HG02852 (cell line): ENCODE results near the gene RAD18.

Experiments
- ATAC-seq: cut with Tn5 transposase; IDR thresholded peaks from one replicate; pipeline ENCODE4 v1.9.1; 2021; ENCODE audit warnings: mild to moderate bottlenecking, moderate library complexity; ENCODE audit not compliant: unreplicated experiment

RAD18 gene

GRCh38 chr3:8900869-8901268 lies 62.4 kb downstream of the RAD18 start:
- no peak for ATAC-seq

GRCh38 chr3:8899876-8900460 lies 63.3 kb downstream of the RAD18 start:
- no peak for ATAC-seq

DNA sequence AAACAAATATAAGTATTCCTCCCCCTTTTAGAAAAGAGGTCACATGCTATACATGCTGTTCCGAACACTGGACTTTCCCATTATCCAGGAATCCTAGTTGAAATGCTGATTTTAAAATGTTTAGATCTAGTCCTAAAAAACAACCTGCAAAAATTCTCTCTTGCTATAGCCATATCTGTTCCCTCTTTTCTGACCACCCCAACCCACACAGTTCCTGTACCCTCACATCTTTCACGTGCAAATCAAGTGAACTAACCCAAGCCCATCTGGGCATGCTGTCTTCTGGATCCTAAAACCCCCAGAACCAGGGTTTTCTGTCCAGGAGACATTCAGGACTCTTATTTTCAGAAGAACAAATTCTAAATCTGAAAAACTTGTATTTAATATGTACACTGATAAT lies 67.4 kb downstream of the RAD18 start:
- no peak for ATAC-seq

GRCh38 chr3:8893001-8893400 lies 70.3 kb downstream of the RAD18 start:
- ATAC-seq = no peak

GRCh38 chr3:8891774-8892173 lies 71.5 kb downstream of the RAD18 start:
- no peak for ATAC-seq

GRCh38 chr3:8891303-8891702 lies 72.0 kb downstream of the RAD18 start:
- no peak for ATAC-seq

- ATAC-seq = no peak
These were observed 74.9 kb downstream of the RAD18 start for GRCh38 chr3:8888301-8888915.

GRCh38 chr3:8887435-8888300 lies 75.6 kb downstream of the RAD18 start:
- ATAC-seq = no peak

DNA sequence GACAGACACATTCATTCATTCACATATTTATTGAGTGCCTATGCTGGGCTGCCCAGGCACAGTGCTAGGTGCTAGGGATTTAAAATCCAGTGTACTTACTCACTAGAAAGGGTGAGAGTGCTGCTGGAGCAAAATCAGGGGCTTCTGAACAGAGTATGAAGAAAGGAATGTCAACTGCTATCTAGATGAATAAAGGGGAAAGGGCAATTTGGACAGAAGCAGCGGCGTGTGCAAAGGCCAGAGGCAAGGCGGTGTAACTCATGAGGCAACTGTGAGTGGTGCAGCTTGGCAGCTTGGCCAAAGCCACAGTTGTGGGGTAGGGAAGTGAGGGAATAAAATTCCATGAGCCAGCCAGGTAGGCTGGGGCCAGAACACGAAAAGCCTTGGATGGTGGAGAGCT lies 76.7 kb downstream of the RAD18 start:
- ATAC-seq = no peak

GRCh38 chr3:8885536-8886316 lies 77.5 kb downstream of the RAD18 start:
- ATAC-seq = no peak

DNA sequence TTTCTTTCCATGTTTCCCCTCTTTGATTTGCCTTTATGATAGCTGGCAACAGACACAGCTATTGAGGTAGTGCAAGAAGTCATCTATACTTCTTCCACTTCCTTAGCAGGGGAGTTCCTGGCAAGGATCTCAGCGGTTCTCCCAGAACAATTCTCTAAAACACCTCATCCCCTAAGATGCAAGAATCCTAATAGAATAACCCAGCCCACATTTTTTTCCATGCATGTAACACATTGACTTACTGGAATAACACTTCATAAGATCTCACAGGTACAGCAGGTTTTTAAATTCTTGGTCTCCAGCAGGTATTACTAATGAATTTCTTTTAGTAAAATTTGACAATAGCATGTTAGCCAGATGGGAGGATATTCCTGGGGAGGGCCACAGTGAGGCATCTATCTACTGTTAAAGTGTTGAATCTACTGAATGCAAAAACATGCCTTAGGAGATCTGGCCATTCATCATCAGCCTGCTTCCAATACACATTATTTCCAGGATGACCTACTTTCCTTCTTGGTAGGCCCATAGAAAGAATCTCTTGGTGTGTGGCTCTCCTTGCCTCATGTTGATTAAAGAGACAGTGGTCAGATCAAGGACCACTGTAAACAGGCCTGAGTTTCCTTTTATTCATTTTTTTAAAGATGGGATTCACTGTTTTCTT lies 78.5 kb downstream of the RAD18 start:
- no peak for ATAC-seq

GRCh38 chr3:8882642-8883041 lies 80.6 kb downstream of the RAD18 start:
- ATAC-seq = peak; percentile 48

- peak; percentile 29 for ATAC-seq
These were observed 81.1 kb downstream of the RAD18 start for GRCh38 chr3:8882171-8882593.

- no peak for ATAC-seq
These were observed 83.8 kb downstream of the RAD18 start for GRCh38 chr3:8879347-8879944.

DNA sequence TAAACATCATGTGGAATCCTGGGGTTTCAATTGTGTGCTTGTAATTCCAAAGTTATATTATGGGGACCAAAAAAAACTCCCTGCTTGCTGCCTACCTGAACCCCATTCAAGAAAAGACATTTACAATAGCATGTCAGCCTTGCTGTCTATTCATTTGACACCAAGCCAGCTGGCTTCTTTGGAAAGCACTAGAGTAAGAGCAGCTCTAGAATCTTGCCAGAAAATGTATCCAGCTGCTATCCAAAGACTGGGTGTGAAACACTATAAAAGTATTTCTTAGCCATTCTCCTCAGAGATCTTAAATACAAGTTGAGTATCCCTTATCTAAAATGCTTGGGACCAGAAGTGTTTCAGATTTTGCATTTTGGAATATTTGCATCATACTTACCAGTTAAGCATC lies 87.4 kb downstream of the RAD18 start:
- ATAC-seq = no peak

DNA sequence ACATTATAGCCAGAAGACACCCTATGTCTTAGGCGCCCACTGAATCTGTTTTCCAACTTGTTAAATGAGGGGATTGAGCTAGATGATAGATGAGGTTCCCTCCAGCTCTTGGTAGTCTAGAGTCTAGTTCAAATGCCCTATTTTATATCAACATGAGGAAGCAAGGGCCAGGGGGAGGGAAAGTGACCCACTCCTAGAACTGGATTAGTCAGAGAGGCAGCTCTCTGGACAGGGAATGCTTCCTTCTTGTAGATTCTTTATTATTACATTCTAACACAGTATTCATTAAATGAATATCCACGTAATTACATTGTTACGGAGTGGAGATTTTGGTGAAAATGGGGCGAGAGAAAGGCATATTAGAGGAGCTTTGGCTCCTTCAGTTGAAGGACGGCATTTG lies 89.5 kb downstream of the RAD18 start:
- ATAC-seq = no peak

GRCh38 chr3:8872261-8872660 lies 91.0 kb downstream of the RAD18 start:
- ATAC-seq = no peak

DNA sequence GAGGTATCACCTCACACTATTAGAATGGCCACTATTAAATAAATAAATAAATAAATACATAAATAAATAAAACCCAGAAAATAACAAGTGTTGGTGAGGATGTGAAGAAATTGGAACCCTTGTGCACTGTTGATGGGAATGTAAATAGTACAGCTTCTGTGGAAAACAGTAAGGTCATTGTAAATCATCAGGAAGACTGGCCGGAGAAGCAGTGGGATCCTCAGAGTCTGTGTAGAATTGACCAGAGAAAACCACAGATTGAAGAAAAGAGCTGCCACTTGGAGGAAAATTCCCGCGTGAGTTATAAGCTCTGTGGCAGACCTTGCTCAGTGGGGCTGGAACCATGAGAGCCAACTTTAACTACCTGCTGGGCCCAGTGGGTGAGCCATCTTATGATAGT lies 92.0 kb downstream of the RAD18 start:
- no peak for ATAC-seq

DNA sequence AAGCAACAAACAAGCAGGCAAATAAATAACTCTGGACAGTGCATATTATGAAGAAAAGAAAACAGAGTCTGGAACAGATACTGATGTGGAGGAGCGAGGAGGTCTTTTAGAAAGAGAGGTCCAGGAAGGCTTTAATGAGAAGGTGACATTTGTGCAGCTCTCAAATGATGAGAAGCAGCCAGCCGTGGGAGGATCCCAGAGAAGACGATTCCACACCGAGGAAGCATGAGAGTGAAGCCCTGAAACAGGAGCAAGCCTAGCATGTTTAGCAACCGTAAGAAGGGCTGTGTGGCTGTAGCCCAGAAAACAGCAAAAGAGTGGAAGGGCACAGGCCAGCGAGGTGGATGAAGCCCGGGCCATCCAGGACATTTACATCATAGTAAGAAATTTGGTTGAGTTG lies 93.1 kb downstream of the RAD18 start:
- no peak for ATAC-seq

GRCh38 chr3:8869613-8870012 lies 93.7 kb downstream of the RAD18 start:
- ATAC-seq = no peak
